NCI-H526 (cell line): ENCODE results near the gene MORN5.

ENCODE experiments used
- DNase-seq, 2 experiments: peaks; one replicate each; lab custom pipeline; 2025; lab: John Stamatoyannopoulos, UW

The MORN5 gene

DNA sequence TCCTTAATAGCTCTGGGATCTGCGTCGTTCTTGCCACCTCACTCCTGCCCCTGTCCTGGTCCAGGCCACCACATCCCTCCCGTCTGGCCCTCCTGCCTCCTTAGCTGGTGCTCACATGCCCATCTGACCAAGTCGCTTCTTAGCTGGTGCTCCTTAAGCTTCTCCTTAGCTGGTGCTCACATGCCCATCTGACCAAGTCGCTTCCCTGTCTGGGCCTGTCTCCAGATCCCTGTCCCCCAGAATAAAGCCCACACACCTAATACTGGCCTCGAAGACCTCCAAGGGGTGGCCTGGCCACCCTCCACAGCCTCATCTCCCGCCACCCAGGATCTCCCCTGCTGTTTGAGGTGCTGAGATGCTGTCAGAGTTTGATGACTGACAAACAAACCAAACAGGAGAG lies 35.2 kb upstream of the MORN5 start:
- DNase-seq: no peak

- peak; percentile 23 to 80 for DNase-seq
Observed at GRCh38 chr9:122125158-122125508, 34.6 kb upstream of the MORN5 start.

- DNase-seq: no peak
Observed at GRCh38 chr9:122125509-122126330, 34.0 kb upstream of the MORN5 start.

- DNase-seq: peak in 1 of 2 experiments; percentile 18
Observed at GRCh38 chr9:122126331-122127261, 33.1 kb upstream of the MORN5 start.

DNA sequence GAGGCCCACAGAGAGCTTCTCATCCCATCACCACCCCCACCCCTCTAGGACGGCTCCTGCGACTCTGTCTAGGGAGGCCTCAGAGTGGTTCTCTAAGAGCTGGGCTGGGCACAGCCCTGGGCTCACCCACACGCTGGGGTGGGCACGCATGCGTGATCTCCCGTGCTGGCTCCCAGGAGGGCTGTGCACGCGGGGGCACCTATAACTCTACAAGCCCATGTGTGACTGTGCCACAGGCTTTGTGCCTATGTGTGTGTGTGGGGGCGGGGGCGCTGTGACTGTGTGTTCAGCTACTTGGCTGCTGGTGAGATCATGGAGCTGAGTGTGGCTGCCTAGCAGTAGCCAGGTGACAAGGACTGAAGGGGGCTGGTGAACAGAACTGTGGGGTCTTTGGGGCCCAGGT lies 32.3 kb upstream of the MORN5 start:
- no peak for DNase-seq

DNA sequence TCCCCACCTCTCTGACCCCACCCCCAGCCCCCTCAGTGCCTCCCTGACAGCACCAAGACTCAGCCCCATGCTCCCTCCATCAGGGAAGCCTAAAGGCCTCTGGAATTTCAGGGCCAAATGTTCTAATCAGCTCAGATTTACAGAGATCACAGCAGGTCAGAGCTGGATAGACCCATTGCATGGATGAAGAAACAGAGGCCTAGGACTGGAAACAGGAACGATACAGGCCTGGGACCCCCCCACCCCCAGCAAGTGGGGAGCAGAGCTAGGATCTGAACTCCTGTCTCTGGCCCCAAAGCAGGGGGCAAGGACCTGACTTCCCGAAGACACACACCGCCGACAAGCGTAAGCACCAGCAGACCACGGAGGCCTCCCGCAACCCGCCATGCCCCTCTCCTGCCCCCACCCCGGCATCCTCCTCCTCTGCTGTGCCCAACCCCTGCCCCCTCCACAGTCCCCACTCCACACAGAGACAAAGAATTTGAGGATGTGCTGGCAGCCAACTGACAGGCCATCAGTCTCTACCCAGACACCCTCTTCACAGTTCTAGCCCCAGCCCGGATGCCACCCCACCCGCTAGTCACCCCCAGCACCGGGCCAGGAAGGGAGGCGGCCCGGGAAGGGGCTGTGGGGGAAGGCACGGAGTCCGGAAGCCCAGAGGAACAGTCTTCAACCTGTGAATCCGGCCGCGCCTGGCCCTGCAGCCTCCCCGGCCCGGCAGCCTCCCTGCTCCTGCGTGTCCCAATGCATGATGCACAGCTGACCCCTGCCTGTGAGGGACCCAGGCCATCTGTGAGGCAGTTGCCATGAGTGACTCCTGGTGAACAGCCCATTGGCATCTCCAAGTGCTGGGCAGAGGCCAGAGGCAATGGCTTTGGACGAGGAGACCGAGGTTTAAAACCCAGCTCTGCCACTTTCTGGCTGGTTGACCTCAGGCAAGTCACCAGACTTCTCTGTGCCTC lies 31.4 kb upstream of the MORN5 start:
- DNase-seq: no peak

DNA sequence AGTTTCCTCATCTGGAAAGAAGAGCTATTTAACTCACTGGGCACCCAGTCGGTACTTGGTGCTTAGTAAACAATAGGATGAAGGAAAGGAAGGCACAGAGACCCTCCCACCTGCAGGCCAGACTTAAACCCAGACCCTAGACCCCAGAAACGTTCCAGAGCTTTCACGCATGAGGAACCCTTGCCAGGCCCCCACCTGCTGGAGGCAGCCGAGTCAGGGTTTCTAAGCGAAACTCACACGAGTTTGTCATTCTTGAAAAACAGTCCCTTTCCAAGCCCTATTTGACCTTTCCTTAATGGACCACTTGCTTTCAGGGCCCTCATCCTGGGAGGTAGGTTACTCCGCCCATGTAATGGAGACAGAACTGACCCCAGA lies 30.8 kb upstream of the MORN5 start:
- no peak for DNase-seq

DNA sequence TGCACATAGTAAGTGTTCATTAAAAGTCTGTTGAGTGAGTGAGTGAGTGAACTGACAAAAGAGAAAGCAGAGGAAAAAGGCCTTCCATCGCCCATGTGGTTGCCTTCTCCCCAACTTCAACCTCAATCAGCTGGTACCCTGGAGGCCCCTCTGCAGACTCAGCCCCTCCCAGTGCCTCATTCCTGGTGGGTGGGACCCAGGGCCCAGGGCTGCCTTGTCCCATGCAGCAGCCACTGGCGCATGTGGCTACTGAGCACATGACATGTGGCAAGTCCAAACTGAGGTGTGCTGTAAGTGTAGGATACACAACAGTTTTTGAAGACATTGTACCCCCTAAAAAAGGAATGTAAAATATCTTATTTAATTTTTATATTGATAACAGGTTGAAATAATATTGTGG lies 29.7 kb upstream of the MORN5 start:
- DNase-seq: no peak

GRCh38 chr9:122130837-122131236 lies 28.9 kb upstream of the MORN5 start:
- no peak for DNase-seq

- peak in 1 of 2 experiments; percentile 23 for DNase-seq
Observed at GRCh38 chr9:122131401-122132001, 28.2 kb upstream of the MORN5 start.

DNA sequence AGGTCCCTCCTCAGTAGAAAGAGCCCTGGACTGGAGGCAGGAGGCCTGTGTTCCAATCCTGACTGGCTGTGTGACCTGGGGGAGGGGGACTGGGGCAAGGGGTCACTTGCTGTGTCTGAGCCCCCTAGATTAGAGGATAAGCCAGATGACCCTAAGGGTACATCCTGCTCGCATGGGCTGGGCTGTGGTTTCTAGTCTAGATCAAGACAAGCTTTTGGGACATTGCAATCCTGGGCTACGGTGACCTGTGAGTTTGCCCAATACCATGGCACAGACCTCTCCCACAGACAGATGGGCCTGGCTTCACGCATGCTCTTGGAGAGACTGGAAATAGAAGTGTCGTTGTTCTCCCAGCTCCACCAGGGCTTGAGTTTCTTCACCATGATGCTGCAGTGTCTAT lies 27.2 kb upstream of the MORN5 start:
- no peak for DNase-seq

DNA sequence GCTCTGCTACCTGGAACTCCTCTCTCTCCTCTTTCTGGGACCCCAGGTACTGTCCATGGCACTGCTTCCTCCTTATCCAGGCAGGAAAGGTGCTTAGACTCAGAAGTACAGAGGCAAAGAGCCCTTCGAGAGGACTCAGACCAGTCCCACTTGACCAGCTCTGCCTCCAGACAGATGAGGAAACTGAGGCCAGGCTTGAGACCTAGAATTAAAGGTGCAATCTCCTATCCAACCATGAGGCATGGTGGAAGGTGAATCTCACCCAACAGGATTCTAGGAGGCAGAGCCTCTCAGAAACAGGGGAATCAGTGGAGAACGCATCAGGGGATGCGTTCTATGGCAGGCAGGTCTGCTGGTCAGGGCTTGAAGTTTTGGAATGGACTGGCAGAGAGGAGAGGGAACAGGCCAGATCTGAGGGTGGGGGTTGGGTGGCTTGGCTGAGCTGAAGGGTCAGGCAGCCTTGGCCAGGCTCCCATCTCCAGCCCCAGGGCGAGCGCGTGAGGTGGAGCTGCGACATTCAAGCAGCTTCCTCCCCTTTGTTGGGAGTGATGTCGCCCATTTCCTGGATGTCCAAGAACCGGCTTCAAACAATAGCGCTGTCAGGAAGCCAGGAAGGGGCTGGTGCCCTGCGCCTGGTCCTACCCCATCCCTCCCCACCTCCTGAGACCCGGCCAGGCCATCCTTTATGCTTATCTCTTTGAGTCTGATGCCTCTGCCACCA lies 26.3 kb upstream of the MORN5 start:
- no peak for DNase-seq

DNA sequence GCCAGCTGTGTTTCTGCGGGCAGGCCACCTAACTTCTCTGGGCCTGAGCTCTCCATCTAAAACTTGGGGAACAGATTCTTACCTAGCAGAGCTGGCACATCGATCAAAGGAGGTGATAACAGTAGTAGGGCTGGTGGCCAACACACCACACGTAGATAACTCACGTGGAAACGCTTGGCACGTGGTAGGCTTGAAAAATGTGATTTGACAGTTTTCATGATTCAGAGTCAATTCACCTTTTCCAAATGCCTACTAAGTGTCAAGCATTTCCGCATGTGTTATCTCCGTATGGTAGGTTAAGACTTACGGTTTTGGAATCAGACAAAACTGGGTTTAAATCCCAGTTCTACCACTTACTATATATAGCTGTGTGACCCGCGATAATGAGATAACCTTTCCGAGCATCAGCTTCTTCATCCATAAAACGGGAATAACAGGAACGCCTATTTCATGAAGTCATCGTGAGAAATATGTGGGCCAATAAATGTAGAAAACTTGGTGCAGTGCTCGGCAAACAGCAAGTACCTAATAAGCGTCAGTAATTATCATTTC lies 25.6 kb upstream of the MORN5 start:
- DNase-seq: no peak

DNA sequence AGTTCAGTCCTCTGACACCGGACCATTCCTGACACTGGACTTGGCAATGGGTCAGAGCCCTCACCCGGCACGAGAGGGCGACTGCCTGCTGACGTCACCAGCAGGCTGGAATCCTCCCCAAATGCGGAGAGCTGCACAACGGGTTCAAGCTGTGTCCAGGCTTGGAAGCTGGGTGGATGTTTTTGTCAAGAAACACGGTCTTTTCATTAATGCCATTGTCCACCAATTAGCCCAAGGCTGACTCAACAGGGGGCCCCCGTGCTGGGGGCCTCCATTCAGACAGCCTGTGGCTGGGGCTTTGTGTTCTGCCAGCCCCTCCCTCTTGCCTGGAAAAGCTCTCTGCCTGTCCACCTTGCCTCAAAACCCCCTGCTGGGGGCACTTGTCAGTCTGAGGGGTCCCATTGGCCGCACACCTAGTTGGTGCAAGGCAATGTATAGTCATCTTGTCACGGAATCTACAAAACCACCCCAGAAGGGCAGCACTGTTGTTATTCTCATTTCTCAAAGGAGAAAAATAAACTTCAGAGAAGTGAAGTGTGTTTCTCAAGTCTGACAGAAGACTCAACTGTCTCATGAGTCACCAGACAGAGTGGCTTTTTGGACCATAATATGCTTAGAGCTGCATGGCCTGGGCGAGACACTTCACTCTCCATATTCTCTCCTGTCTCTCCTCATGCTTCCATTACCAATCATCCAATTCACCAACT lies 24.7 kb upstream of the MORN5 start:
- no peak for DNase-seq

DNA sequence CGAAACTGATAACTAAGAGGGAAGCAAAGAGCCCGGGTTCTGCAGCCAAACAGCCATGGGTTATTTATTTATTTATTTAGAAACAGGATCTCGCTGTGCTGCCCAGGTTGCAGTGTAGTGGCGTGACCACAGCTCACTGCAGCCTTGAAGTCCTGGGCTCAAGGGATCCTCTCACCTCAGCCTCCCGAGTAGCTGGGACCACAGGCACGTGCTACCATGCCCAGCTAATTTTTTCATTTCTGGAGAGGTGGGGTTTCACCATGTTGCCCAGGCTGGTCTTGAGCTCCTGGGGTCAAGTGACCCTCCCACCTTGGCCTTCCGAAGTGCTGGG lies 24.2 kb upstream of the MORN5 start:
- DNase-seq: no peak

DNA sequence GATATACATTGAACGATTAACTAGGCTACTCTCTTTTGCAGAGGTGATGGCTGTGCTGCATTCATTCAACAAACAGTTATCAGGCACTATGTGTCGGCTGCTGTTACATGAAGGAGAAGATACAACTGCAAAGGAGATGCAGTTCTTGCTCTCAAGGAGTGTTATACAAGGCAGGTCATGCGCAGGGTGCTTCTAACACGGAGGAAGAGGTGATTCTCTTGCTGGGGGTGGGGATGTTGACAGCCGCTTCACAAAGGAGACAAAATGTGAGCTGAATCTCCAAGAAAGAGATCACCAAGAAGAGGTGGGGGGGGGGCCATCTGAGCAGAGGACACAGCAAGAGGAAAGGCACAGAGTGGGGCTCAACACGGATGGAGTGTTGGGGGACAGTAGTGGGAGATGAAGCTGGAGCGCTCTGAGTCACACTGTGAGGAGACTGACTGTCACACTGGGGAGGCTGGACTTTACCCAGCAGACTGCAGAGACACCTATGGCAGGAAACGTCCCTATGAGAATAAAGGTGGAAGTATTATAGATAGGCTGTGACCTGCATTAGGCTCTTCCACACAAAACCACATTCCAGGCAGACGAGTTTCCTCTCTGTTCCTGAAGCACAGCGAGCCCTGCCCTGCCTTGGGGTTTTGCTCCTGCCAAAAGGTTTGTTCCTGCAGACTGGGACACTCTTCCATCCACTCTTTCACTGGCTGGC lies 21.0 kb upstream of the MORN5 start:
- DNase-seq: no peak

DNA sequence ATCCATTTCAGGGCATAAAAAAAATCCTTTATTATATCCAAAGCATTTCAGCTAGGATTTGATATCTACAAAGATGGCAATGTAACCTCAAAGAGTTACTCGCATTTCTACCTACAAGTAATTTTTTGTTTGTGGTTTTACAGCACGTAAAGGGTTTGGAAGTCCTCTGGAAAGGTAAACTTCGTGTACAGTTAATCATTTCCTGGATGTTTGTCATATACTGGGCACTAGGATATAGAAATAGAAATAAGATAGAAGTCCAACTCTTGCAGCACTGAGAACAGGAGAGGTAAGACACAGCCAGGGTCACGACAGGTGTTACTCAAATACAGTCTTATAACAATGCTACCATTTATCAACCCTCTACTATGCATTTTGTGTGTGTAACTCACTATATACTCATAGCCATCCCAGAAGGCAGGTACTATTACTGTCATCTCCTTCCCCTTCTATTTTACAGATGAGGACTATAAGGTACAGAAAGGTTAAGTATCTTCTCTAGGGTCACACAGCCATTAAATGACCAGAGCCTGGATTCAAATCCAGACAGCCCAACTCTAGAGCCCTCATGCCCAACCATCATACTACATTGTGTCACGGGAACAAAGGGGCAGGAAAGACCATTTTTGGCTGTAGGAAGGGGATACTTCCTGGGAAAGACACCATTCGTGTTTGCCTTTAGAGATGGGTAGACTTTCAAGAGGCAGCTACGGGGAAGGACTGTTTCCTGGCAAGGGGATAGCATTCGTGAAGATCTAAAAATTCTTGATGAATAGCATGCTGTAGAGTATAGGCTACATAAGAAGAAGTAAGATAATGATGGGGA lies 19.1 kb upstream of the MORN5 start:
- no peak for DNase-seq

GRCh38 chr9:122141671-122142070 lies 18.0 kb upstream of the MORN5 start:
- no peak for DNase-seq

DNA sequence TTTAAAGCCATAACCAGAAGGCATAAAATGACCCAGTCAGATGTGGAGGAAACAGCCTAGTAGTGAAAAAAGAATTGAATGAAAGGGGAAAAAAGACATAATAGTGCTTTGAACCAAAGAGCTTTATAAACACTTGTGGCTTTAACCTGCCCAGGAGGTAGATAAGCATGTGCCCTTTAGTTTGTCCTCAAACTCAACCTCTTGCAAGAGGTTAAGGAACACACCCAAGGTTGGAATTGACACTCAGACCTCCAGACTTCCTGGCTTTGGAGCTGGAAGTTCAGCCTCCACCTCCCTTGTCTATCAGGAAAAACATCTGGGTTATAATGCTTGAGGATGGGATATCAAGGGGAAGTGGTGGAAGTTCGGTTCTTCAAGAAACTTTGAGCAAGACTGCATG lies 16.4 kb upstream of the MORN5 start:
- no peak for DNase-seq
